Body of pancreas (tissue), 4 donors: ENCODE measurements around the gene PSD4. TPM values are rescaled to one million over a fixed set of nuclear protein-coding genes. Genes with fewer than 3 reads are reported as not detected.

Experiments
- ATAC-seq: fragments of 150-250 bp; one replicate; pipeline ENCODE4 v1.9.1; 2016
- DNase-seq, 4 donors: peaks; one replicate each; pipeline ENCODE4 v3.0.0-alpha.2; 2019
- H3K27ac ChIP-seq, 4 donors: fragments of 200-600 bp; sonication (generic); 1 replicate in 3 of 4; 2 replicates in 1 of 4; pipeline versions ENCODE4 v1.5.1 to v1.6.1; 2016 to 2019; ENCODE audit warnings: mild to moderate bottlenecking in 1 of 4, mixed read lengths in 1 of 4, moderate library complexity in 1 of 4
- H3K27me3 ChIP-seq, 2 donors: fragments of 200-600 bp; sonication (generic); one replicate each; pipeline ENCODE4 v1.6.0; 2016; ENCODE audit warnings: mild to moderate bottlenecking in 1 of 2
- H3K36me3 ChIP-seq, 2 donors: fragments of 200-600 bp; sonication (generic); replicated peaks in 1 of 2; 2 replicates each; pipeline ENCODE4 v1.5.1; 2016; ENCODE audit warnings: low read depth in 2 of 2; ENCODE audit not compliant: insufficient read depth in 1 of 2
- H3K4me1 ChIP-seq: fragments of 200-600 bp; sonication (generic); one replicate; pipeline ENCODE4 v1.6.0; 2016
- H3K4me3 ChIP-seq, 2 donors: fragments of 200-600 bp; sonication (generic); 1 replicate in 1 of 2; 2 replicates in 1 of 2; pipeline ENCODE4 v1.5.1; 2016 to 2019
- H3K9me3 ChIP-seq, 3 donors: fragments of 200-600 bp; sonication (generic); 1 replicate in 2 of 3; 2 replicates in 1 of 3; pipeline ENCODE4 v1.5.1; 2016
- CTCF ChIP-seq, 7 experiments: fragments of 450-650 bp in 4 of 7; fragments of 200-600 bp in 3 of 7; sonication (generic) in 3 of 7; IDR thresholded peaks; one replicate each; pipeline ENCODE4 v1.5.1; 2016 to 2019; ENCODE audit warnings: antibody characterized with exemption in 7 of 7
- POLR2A ChIP-seq, 3 donors: fragments of 450-650 bp; IDR thresholded peaks; one replicate each; pipeline ENCODE4 v1.6.1; 2016; ENCODE audit warnings: antibody characterized with exemption in 3 of 3, mild to moderate bottlenecking in 2 of 3
- WGBS, 2 donors: methylation state at CpG; one replicate each; pipeline ENCODE4 v1.1.5; 2017; 5-methylcytosine and 5-hydroxymethylcytosine counted together
- intact Hi-C: fragments of 100-400 bp; cut with DNase I; formaldehyde crosslinking; loops from one replicate; pipeline ENCODE4 v1.15.1; 2023
- total RNA-seq, 2 donors: library from RNA; depleted of rRNA; stranded (reverse); fragments of >200 nt; gene quantifications; one replicate each; pipeline ENCODE4 v1.1.0, GENCODE V29; 2016

Gene PSD4
- total RNA-seq, 2 donors from 2014 or later: 40.5 to 83.4 TPM

DNA sequence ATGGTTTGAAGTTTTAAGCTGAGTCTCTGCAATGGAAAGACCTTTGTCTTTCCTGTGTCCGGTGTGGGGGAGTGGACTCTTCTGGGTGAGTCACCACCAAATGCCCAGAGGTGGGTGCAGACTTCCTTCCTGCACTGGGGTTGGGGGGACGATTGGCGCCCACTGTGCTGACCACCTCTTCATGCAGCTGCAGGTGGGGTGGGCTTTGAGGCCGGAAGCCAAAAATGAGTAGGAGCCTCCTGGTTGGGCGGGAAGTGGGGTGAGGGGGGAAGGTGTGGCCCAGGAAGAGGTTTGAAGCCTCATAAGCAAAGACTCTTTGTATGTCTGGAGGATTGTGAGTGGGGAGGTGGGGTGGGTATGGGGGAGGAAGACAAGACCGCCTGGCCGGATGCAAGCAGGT is 77.3 kb downstream of the PSD4 start:
- no peak for ATAC-seq
- H3K27ac ChIP-seq: no peak overlapping the region

DNA sequence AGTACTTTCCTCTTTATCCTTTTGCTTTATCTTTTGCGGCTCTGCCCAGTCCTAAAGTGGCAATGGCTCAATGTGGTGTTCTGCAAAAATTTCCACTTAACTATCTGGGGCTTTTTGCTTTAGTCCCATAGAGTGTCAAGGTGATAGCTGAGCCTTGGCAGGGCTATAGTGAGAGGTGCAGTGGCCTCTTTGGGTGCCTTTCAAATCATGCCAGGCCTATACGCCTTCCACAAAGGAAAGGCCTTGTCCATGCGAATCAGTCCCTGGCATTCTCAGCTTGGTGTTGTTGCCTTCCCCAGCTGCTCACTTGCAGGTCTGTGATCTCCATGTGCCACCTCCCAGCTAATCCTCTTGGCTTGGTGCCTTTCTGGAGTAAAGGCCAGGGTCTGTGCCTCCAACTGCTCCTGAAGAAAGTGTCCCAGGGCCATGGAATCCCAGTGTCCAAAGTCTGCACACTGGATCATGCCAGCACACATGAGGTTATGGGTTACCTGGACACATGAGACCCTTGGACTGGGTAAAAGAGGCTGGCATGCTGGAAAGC is 78.3 kb downstream of the PSD4 start:
- Histone ChIP-seq H3K27me3 (no peaks in the 10 kb centered on the region), H3K9me3 (no peaks in the 10 kb centered on the region), H3K36me3 (no peaks in the 10 kb centered on the region), H3K4me3 (no peak overlapping the region), H3K4me1 (peaks cover 6% of the 10 kb centered on the region), H3K27ac (no peak overlapping the region)
- DNase-seq: no peak
- 95% methylated on average over 3 of the region's 3 CpGs for WGBS, 2 donors
- TF ChIP-seq CTCF (IDR thresholded peaks at IDR 0.05): no peak
- intact Hi-C loops: no loop called here
- no peak for ATAC-seq

More for the DNA sequence above, 77.3 kb downstream of the PSD4 start:
- H3K4me3 ChIP-seq: no peak overlapping the region
- no peaks in the 10 kb centered on the region for H3K36me3 ChIP-seq
- TF ChIP-seq CTCF (IDR thresholded peaks at IDR 0.05): no peak
- TF ChIP-seq POLR2A (IDR thresholded peaks at IDR 0.05): no peak
- peaks cover 6% of the 10 kb centered on the region for H3K4me1 ChIP-seq
- intact Hi-C loops: no loop called here
- WGBS, 2 donors: 53 to 65% methylated on average over 7 of the region's 7 CpGs
- H3K9me3 ChIP-seq: no peaks in the 10 kb centered on the region
- no peak for DNase-seq
- H3K27me3 ChIP-seq: no peaks in the 10 kb centered on the region

DNA sequence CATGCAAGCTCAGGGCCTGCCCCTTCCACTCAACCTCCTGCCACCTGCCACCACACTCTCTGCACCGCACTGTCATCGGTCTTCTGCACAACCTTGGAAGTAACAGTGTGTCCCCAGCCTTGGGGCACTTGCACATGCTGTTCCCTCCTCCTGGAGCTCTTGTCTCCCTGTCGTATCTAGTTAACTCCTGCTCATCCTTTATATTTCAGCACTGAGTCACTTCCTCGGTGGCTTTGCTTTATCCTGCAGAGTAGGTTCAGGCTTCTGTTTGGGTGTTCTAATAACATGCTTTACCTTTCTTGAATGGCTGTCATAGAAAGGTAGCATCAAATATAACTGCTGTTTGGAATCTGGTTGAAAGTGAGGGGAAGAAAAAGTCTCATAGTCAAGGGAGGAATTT is 79.7 kb downstream of the PSD4 start:
- H3K9me3 ChIP-seq: no peaks in the 10 kb centered on the region
- no peak overlapping the region for H3K27ac ChIP-seq
- H3K4me1 ChIP-seq: peaks cover 6% of the 10 kb centered on the region
- 83 to 87% methylated on average over 4 of the region's 4 CpGs for WGBS, 2 donors
- intact Hi-C loops: no loop called here
- H3K27me3 ChIP-seq: no peaks in the 10 kb centered on the region
- TF ChIP-seq CTCF (IDR thresholded peaks at IDR 0.05): no peak
- TF ChIP-seq POLR2A (IDR thresholded peaks at IDR 0.05): no peak
- no peak for ATAC-seq
- no peaks in the 10 kb centered on the region for H3K36me3 ChIP-seq
- DNase-seq: no peak
- no peak overlapping the region for H3K4me3 ChIP-seq

GRCh38 chr2:113255140-113256070 is 81.6 kb downstream of the PSD4 start:
- no peak for ATAC-seq
- intact Hi-C loops: no loop called here
- H3K27ac ChIP-seq: no peak overlapping the region
- no peaks in the 10 kb centered on the region for H3K4me1 ChIP-seq
- H3K9me3 ChIP-seq: no peaks in the 10 kb centered on the region
- no peak for TF ChIP-seq CTCF (IDR thresholded peaks at IDR 0.05)
- no peak for TF ChIP-seq POLR2A (IDR thresholded peaks at IDR 0.05)
- WGBS, 2 donors: 54 to 58% methylated on average over 4 of the region's 4 CpGs
- H3K4me3 ChIP-seq: no peak overlapping the region
- no peak for DNase-seq
- no peaks in the 10 kb centered on the region for H3K27me3 ChIP-seq
- no peaks in the 10 kb centered on the region for H3K36me3 ChIP-seq
